Fibroblast of gingiva (primary cell): ENCODE measurements around the gene HACL1.
"Not testable (repeated sequence)": the region's sequence is repeated elsewhere in the genome, so short reads cannot be mapped to it uniquely, and the experiment has no call there.

ENCODE experiments used
- DNase-seq: peaks from one replicate; pipeline ENCODE4 v3.0.0-alpha.2; 2011; ENCODE audit warnings: low read depth

HACL1 gene

GRCh38 chr3:15579051-15579450 is 22.3 kb downstream of the HACL1 start:
- DNase-seq = no peak

- no peak for DNase-seq
Measured at GRCh38 chr3:15578289-15578867, 23.0 kb downstream of the HACL1 start.

- DNase-seq = no peak
Measured at GRCh38 chr3:15576475-15576874, 24.9 kb downstream of the HACL1 start.

- no peak for DNase-seq
Measured at GRCh38 chr3:15575446-15575845, 25.9 kb downstream of the HACL1 start.

GRCh38 chr3:15572138-15572537 is 29.2 kb downstream of the HACL1 start:
- DNase-seq = no peak

- no peak for DNase-seq
Measured at GRCh38 chr3:15563190-15563589, 38.2 kb downstream of the HACL1 start.

GRCh38 chr3:15562560-15562959 is 38.8 kb downstream of the HACL1 start:
- DNase-seq = no peak

GRCh38 chr3:15558581-15558980 is 42.8 kb downstream of the HACL1 start:
- no peak for DNase-seq

- DNase-seq = peak; percentile 54
Measured at GRCh38 chr3:15557511-15557946, 43.8 kb downstream of the HACL1 start.

- DNase-seq = no peak
Measured at GRCh38 chr3:15556512-15556911, 44.9 kb downstream of the HACL1 start.

GRCh38 chr3:15553749-15554148 is 47.6 kb downstream of the HACL1 start:
- DNase-seq = no peak

GRCh38 chr3:15551902-15552301 is 49.5 kb downstream of the HACL1 start:
- no peak for DNase-seq

GRCh38 chr3:15549846-15550245 is 51.5 kb downstream of the HACL1 start:
- DNase-seq = no peak

GRCh38 chr3:15542614-15543013 is 58.8 kb downstream of the HACL1 start:
- DNase-seq = no peak

- DNase-seq = no peak
Measured at GRCh38 chr3:15541371-15541770, 60.0 kb downstream of the HACL1 start.

GRCh38 chr3:15539066-15539465 is 62.3 kb downstream of the HACL1 start:
- DNase-seq = no peak

GRCh38 chr3:15538345-15538744 is 63.0 kb downstream of the HACL1 start:
- DNase-seq = no peak

GRCh38 chr3:15536856-15537255 is 64.5 kb downstream of the HACL1 start:
- no peak for DNase-seq

- no peak for DNase-seq
Measured at GRCh38 chr3:15535732-15536131, 65.6 kb downstream of the HACL1 start.

- not testable (repeated sequence) for DNase-seq
Measured at GRCh38 chr3:15532614-15533013, 68.8 kb downstream of the HACL1 start.

GRCh38 chr3:15531346-15531745 is 70.0 kb downstream of the HACL1 start:
- DNase-seq = no peak

GRCh38 chr3:15528854-15529537 is 72.4 kb downstream of the HACL1 start:
- DNase-seq = no peak

GRCh38 chr3:15527031-15527459 is 74.3 kb downstream of the HACL1 start:
- no peak for DNase-seq

- no peak for DNase-seq
Measured at GRCh38 chr3:15525790-15526189, 75.6 kb downstream of the HACL1 start.
